ENCODE data around the gene GSTA1.
"Not testable (repeated sequence)": the region's sequence is repeated elsewhere in the genome, so short reads cannot be mapped to it uniquely, and the experiment has no call there.

DNA sequence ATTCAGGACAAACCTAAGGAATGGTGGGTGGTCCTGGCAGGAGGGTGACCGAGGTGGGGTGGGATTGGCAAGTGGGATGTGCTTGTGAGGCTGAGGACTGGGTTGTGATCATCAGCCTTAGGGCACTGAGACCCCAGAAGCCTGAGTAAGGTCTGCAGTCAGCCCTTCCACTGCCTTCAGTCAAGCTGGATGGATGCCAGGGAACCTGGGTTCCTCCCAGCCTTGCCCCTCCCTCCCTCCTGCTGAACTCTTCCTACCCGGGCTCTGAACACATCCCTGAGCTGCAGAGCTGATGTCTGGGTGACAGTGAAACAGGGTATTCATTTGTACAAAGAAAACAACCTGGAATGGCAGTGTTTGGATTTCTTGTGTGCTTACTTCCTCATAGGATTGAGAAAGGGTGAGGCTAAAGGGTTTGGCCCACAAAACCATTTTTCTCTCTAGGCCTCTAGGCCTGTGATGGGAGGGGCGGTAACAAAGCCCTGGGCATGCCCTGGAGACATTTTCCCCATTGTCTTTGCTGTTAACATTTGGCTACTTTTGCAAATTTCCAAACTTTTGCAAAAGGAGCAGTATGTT, 20.8 kb downstream of the GSTA1 start:
- TF ChIP-seq, protein P1, sequence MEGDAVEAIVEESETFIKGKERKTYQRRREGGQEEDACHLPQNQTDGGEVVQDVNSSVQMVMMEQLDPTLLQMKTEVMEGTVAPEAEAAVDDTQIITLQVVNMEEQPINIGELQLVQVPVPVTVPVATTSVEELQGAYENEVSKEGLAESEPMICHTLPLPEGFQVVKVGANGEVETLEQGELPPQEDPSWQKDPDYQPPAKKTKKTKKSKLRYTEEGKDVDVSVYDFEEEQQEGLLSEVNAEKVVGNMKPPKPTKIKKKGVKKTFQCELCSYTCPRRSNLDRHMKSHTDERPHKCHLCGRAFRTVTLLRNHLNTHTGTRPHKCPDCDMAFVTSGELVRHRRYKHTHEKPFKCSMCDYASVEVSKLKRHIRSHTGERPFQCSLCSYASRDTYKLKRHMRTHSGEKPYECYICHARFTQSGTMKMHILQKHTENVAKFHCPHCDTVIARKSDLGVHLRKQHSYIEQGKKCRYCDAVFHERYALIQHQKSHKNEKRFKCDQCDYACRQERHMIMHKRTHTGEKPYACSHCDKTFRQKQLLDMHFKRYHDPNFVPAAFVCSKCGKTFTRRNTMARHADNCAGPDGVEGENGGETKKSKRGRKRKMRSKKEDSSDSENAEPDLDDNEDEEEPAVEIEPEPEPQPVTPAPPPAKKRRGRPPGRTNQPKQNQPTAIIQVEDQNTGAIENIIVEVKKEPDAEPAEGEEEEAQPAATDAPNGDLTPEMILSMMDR (IDR thresholded peaks at IDR 0.05), result not testable (repeated sequence)
- TF ChIP-seq POLR2A (IDR thresholded peaks at IDR 0.05), result not testable (repeated sequence)

Data from testis (tissue), 2 donors.